ENCODE measurements around the gene RFT1. TPM values are rescaled to one million over a fixed set of nuclear protein-coding genes. Genes with fewer than 3 reads are reported as not detected.
A peak's percentile ranks its signal among the peaks of the same experiment; 100 is the strongest.
"Not testable (repeated sequence)": the region's sequence is repeated elsewhere in the genome, so short reads cannot be mapped to it uniquely, and the experiment has no call there.

The RFT1 gene
- total RNA-seq, 1 experiment from 2014 or later, result 33.6 TPM

GRCh38 chr3:53151086-53151438 lies 20.8 kb upstream of the RFT1 start:
- POLR2A ChIA-PET, ATAC-seq: not testable (repeated sequence)

GRCh38 chr3:53150247-53151085 lies 20.2 kb upstream of the RFT1 start:
- TF ChIP-seq MAX (IDR thresholded peaks at IDR 0.05), result peak; percentile 64
- TF ChIP-seq ELF1 (IDR thresholded peaks at IDR 0.05; ENCODE audit: borderline replicate concordance, low read depth), result no peak
- peak; percentile 41; the same call in 1 of the 2 replicates for TF ChIP-seq SP1 (IDR thresholded peaks at IDR 0.05; ENCODE audit: low read depth)
- no peak for TF ChIP-seq EZH2 (IDR thresholded peaks at IDR 0.05)
- H2AFZ ChIP-seq (ENCODE audit: low read depth, low read length, poor library complexity, severe bottlenecking), result no peak overlapping the region
- peak; percentile 65 for ATAC-seq
- peak overlapping the region; percentile 52 for H3K4me2 ChIP-seq (ENCODE audit: low read length)
- BruUV-seq (replicated peaks), result no TSS peak
- H3K4me1 ChIP-seq (ENCODE audit: control insufficient read depth in 1 of 2, insufficient read depth in 2 of 2, low read length in 2 of 2), result peaks cover 14 to 29% of the 10 kb centered on the region in 2 experiments
- no peaks in the 10 kb centered on the region for H3K27me3 ChIP-seq (ENCODE audit: insufficient read depth, low read length)
- peak overlapping the region; percentile 4; the same call in 1 of the 2 replicates for H3K9ac ChIP-seq (ENCODE audit: low read length)
- peak; percentile 21 for DNase-seq (ENCODE audit: low read depth, low spot score)
- no peak overlapping the region for H3K4me3 ChIP-seq (replicated peaks in 1 of 2; ENCODE audit: low read depth in 1 of 2, low read length in 2 of 2)
- no peaks in the 10 kb centered on the region for H4K20me1 ChIP-seq (ENCODE audit: insufficient read depth)
- H3K9me3 ChIP-seq (ENCODE audit: control insufficient read depth in 1 of 2, insufficient read depth in 1 of 2, low read depth in 1 of 2, low read length in 2 of 2), result no peaks in the 10 kb centered on the region
- H3K36me3 ChIP-seq (ENCODE audit: control insufficient read depth in 1 of 2, insufficient read depth in 2 of 2, low read length in 2 of 2), result no peaks in the 10 kb centered on the region
- no peak overlapping the region for H3K27ac ChIP-seq (ENCODE audit: low read depth, low read length)
- ChIA-PET CTCF (interaction anchor here (1.1 kb wide), 1 partner anchor 36 kb away, joined by 3 read pairs; no protein-coding TSS in a partner anchor), POLR2A (no interaction called here), RAD21 (ENCODE audit: low non-redundant PET in 1 of 2, low total read pairs in 2 of 2, uncharacterized antibody in 2 of 2, unreplicated experiment in 2 of 2) (no interaction called here)
- no peaks in the 10 kb centered on the region for H3K9me2 ChIP-seq (ENCODE audit: insufficient read depth)
- intact Hi-C loops (cut with micrococcal nuclease), result no loop called here
- no peaks in the 10 kb centered on the region for H3K79me2 ChIP-seq (ENCODE audit: insufficient read depth, low read length)

More at GRCh38 chr3:53151086-53151438, 20.8 kb upstream of the RFT1 start:
- H3K79me2 ChIP-seq (ENCODE audit: insufficient read depth, low read length); H3K9ac ChIP-seq (ENCODE audit: low read length); BruUV-seq (replicated peaks); RAD21 ChIA-PET (ENCODE audit: low non-redundant PET in 1 of 2, low total read pairs in 2 of 2, uncharacterized antibody in 2 of 2, unreplicated experiment in 2 of 2); H3K27ac ChIP-seq (ENCODE audit: low read depth, low read length); H2AFZ ChIP-seq (ENCODE audit: low read depth, low read length, poor library complexity, severe bottlenecking); CTCF ChIA-PET; H3K27me3 ChIP-seq (ENCODE audit: insufficient read depth, low read length); intact Hi-C loops (cut with micrococcal nuclease); H3K9me2 ChIP-seq (ENCODE audit: insufficient read depth); H3K36me3 ChIP-seq (ENCODE audit: control insufficient read depth in 1 of 2, insufficient read depth in 2 of 2, low read length in 2 of 2); H3K9me3 ChIP-seq (ENCODE audit: control insufficient read depth in 1 of 2, insufficient read depth in 1 of 2, low read depth in 1 of 2, low read length in 2 of 2); H4K20me1 ChIP-seq (ENCODE audit: insufficient read depth); H3K4me3 ChIP-seq (replicated peaks in 1 of 2; ENCODE audit: low read depth in 1 of 2, low read length in 2 of 2); DNase-seq (ENCODE audit: low read depth, low spot score): not testable (repeated sequence)
- Histone ChIP-seq H3K4me1 (ENCODE audit: control insufficient read depth in 1 of 2, insufficient read depth in 2 of 2, low read length in 2 of 2) (peaks cover 20 to 35% of the 10 kb centered on the region in 2 experiments), H3K4me2 (ENCODE audit: low read length) (peak overlapping the region; percentile 52; the same call in 1 of the 2 replicates)
